Tibial artery (tissue), 4 donors: ENCODE measurements around the gene CIAO3.

Experiments
- DNase-seq, 2 donors: peaks; one replicate each; pipeline ENCODE4 v3.0.0-alpha.2; 2019
- H3K27ac ChIP-seq, 2 donors: fragments of 200-600 bp; sonication (generic) in 1 of 2; 1 replicate in 1 of 2; 2 replicates in 1 of 2; pipeline ENCODE4 v1.5.1; 2018 to 2019; ENCODE audit warnings: mild to moderate bottlenecking in 1 of 2
- H3K27me3 ChIP-seq, 2 donors: fragments of 200-600 bp; sonication (generic) in 1 of 2; one replicate each; pipeline versions ENCODE4 v1.5.1 to v1.6.0; 2016 to 2019
- H3K36me3 ChIP-seq, 3 donors: fragments of 200-600 bp; sonication (generic) in 2 of 3; one replicate each; pipeline ENCODE4 v1.5.1; 2016 to 2019; ENCODE audit warnings: mild to moderate bottlenecking in 2 of 3
- H3K4me1 ChIP-seq, 4 donors: fragments of 200-600 bp; sonication (generic) in 2 of 4; 1 replicate in 3 of 4; 2 replicates in 1 of 4; pipeline ENCODE4 v1.5.1; 2016 to 2019
- H3K4me3 ChIP-seq, 2 donors: fragments of 200-600 bp; sonication (generic) in 1 of 2; 1 replicate in 1 of 2; 2 replicates in 1 of 2; pipeline ENCODE4 v1.5.1; 2018 to 2019; ENCODE audit warnings: mild to moderate bottlenecking in 2 of 2
- H3K9me3 ChIP-seq, 3 donors: fragments of 200-600 bp; sonication (generic) in 1 of 3; one replicate each; pipeline ENCODE4 v1.5.1; 2016 to 2019
- CTCF ChIP-seq, 2 experiments: fragments of 200-600 bp in 1 of 2; fragments of 450-650 bp in 1 of 2; IDR thresholded peaks; one replicate each; pipeline ENCODE4 v1.5.1; 2017 to 2019; ENCODE audit warnings: antibody characterized with exemption in 2 of 2, mild to moderate bottlenecking in 1 of 2, moderate library complexity in 1 of 2
- intact Hi-C: fragments of 100-400 bp; cut with DNase I; formaldehyde crosslinking; loops from one replicate; pipeline ENCODE4 v1.15.0; 2023; ENCODE audit warnings: low total_unique reads

Gene CIAO3

DNA sequence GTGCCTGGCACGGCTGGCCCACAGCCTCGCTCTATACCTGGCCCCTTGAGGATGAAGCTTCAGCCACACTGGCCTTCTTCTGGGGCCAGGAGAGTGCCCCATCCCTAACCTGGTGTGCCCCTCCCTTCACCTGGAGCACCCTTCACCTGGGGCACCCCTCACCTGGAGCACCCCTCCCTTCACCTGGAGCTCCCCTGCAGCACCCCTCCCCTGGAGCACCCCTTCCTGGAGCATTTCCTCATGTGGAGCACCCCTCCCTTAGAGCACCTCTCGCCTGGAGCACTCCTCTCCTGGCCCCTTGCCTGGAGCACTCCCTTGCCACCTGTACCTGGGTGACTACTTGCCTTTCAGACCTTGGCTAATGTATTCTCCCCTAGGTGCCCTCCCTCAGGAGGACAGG lies 32.8 kb downstream of the CIAO3 start:
- peaks cover 0 to 92% of the 10 kb centered on the region in 2 donors for H3K27me3 ChIP-seq

GRCh38 chr16:707062-707538 lies 33.7 kb downstream of the CIAO3 start:
- Histone ChIP-seq H3K27ac (no peak overlapping the region), H3K4me3 (no peak overlapping the region), H3K36me3 (no peaks in the 10 kb centered on the region), H3K4me1 (peaks cover 0 to 39% (median 20%) of the 10 kb centered on the region in 4 donors), H3K9me3 (no peaks in the 10 kb centered on the region), H3K27me3 (peaks cover 0 to 98% of the 10 kb centered on the region in 2 donors)
- no peak for TF ChIP-seq CTCF (IDR thresholded peaks at IDR 0.05)
- intact Hi-C loops = no loop called here
- DNase-seq = no peak

More for the DNA sequence above, 32.8 kb downstream of the CIAO3 start:
- Histone ChIP-seq H3K4me1 (peaks cover 0 to 39% (median 20%) of the 10 kb centered on the region in 4 donors), H3K36me3 (no peaks in the 10 kb centered on the region), H3K4me3 (no peak overlapping the region), H3K27ac (no peak overlapping the region), H3K9me3 (no peaks in the 10 kb centered on the region)
- DNase-seq = no peak
- intact Hi-C loops = no loop called here
- TF ChIP-seq CTCF (IDR thresholded peaks at IDR 0.05) = no peak

DNA sequence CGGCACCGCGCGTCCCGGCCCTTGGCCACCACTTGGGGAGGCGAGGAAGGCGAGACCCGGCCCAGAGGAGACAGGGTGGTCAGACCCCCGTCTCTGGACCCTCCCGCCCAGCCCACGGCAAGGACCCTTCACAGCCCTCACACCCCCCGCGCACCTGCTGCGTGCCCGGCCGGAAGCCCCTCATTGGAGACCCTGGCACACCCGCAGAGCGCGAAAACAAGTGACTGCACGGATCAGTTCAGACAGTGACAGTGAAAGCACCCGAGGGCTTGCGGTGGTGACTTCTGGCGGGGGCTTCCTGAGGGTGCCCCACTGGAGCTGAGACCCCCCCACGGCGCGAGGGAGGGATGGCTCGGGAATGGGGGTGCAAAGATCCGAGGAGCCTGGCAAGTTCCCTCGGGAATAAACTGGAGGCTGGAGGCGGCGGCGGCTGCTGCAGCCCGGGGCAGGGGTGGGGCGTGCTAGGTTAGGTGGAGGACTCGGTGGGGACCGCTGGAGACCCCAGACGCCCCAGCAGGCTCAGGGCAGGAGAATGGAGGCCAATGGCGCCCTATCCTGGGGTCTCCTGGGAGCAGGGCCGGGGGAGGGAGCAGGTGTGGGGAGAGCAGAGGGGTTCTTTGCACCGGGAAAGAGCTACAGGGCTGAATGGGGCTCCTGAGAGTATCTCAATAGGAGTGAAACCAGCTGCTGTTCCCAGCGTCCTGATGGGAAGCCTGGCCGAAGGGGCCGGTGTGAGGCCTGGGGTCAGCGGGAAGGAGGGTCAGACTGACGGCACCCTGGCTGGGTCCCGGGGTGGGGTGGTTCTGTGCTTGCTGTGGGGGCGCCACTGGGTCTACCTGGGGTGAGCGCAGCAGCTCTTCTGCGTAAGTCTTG lies 34.4 kb downstream of the CIAO3 start:
- no peaks in the 10 kb centered on the region for H3K9me3 ChIP-seq
- intact Hi-C loops = no loop called here
- H3K4me3 ChIP-seq = no peak overlapping the region
- peaks cover 0 to 37% (median 19%) of the 10 kb centered on the region in 4 donors for H3K4me1 ChIP-seq
- H3K27ac ChIP-seq = no peak overlapping the region
- no peak for DNase-seq
- peaks cover 0 to 98% of the 10 kb centered on the region in 2 donors for H3K27me3 ChIP-seq
- H3K36me3 ChIP-seq = no peaks in the 10 kb centered on the region
- no peak for TF ChIP-seq CTCF (IDR thresholded peaks at IDR 0.05)

GRCh38 chr16:705431-706188 lies 35.2 kb downstream of the CIAO3 start, which contains the start of gene FBXL16:
Gene FBXL16, minus strand, starts transcription at chr16:705801. Its CDS starts 8,396 bp downstream, at chr16:697405.
- no peak for TF ChIP-seq CTCF (IDR thresholded peaks at IDR 0.05)
- no peak within 1 kb of the TSS for H3K27ac ChIP-seq
- peaks cover 0 to 98% of the 10 kb centered on the region in 2 donors for H3K27me3 ChIP-seq
- H3K4me1 ChIP-seq = peaks cover 0 to 45% (median 18%) of the 10 kb centered on the region in 4 donors
- H3K9me3 ChIP-seq = no peaks in the 10 kb centered on the region
- no peaks in the 10 kb centered on the region for H3K36me3 ChIP-seq
- intact Hi-C loops = no loop called here
- no peak for DNase-seq
- H3K4me3 ChIP-seq = no peak within 1 kb of the TSS

GRCh38 chr16:704552-705380 lies 36.0 kb downstream of the CIAO3 start:
- TF ChIP-seq CTCF (IDR thresholded peaks at IDR 0.05) = no peak
- intact Hi-C loops = no loop called here
- Histone ChIP-seq H3K4me3 (no peak overlapping the region), H3K27me3 (peaks cover 0 to 98% of the 10 kb centered on the region in 2 donors), H3K27ac (no peak overlapping the region), H3K4me1 (peaks cover 0 to 41% (median 13%) of the 10 kb centered on the region in 4 donors), H3K9me3 (no peaks in the 10 kb centered on the region), H3K36me3 (no peaks in the 10 kb centered on the region)
- DNase-seq = no peak
